H9 (cell line): ENCODE results near the gene TEDDM1. TPM values are rescaled to one million over a fixed set of nuclear protein-coding genes. Genes with fewer than 3 reads are reported as not detected.

Source experiments
- DNase-seq: peaks from one replicate; pipeline ENCODE4 v3.0.0-alpha.2; 2017
- H2AFZ ChIP-seq: one replicate; pipeline ENCODE4 v1.6.1; 2013; ENCODE audit warnings: mild to moderate bottlenecking, low read length, control low read depth, moderate library complexity
- H2AK5ac ChIP-seq: 2 replicates; pipeline ENCODE4 v1.6.1; 2013; ENCODE audit warnings: low read length, control low read depth, mixed read lengths; ENCODE audit not compliant: insufficient read length
- H2BK120ac ChIP-seq: one replicate; pipeline ENCODE4 v1.6.1; 2013; ENCODE audit warnings: low read depth, mild to moderate bottlenecking, low read length, control low read depth, inconsistent platforms; ENCODE audit not compliant: poor library complexity, severe bottlenecking
- H2BK12ac ChIP-seq: 2 replicates; pipeline ENCODE4 v1.6.1; 2013; ENCODE audit warnings: low read length, control low read depth, mixed read lengths, low read depth; ENCODE audit not compliant: insufficient read length
- H2BK15ac ChIP-seq: 2 replicates; pipeline ENCODE4 v1.6.1; 2013; ENCODE audit warnings: low read depth, low read length, control low read depth
- H2BK20ac ChIP-seq: one replicate; pipeline ENCODE4 v1.6.1; 2013; ENCODE audit warnings: low read depth, mild to moderate bottlenecking, low read length, control low read depth, inconsistent platforms; ENCODE audit not compliant: poor library complexity, severe bottlenecking
- H2BK5ac ChIP-seq: 2 replicates; pipeline ENCODE4 v1.6.1; 2013; ENCODE audit warnings: low read length, control low read depth, mixed read lengths; ENCODE audit not compliant: insufficient read length
- H3K14ac ChIP-seq: 2 replicates; pipeline ENCODE4 v1.6.1; 2013; ENCODE audit warnings: low read length, control low read depth; ENCODE audit not compliant: insufficient read depth
- H3K18ac ChIP-seq: 2 replicates; pipeline ENCODE4 v1.6.1; 2013; ENCODE audit warnings: low read depth, mild to moderate bottlenecking, mixed read lengths, low read length, control low read depth; ENCODE audit not compliant: insufficient read length
- H3K23ac ChIP-seq: 2 replicates; pipeline ENCODE4 v1.6.1; 2013; ENCODE audit warnings: low read length, control low read depth, mixed read lengths, low read depth; ENCODE audit not compliant: insufficient read length
- H3K23me2 ChIP-seq: 2 replicates; pipeline ENCODE4 v1.6.1; 2013; ENCODE audit warnings: low read depth, mild to moderate bottlenecking, mixed read lengths, low read length, control low read depth; ENCODE audit not compliant: insufficient read length, poor library complexity, severe bottlenecking
- H3K27ac ChIP-seq: 2 replicates; pipeline ENCODE4 v1.5.1; 2013; ENCODE audit warnings: low read length, control low read depth, mixed read lengths, low read depth; ENCODE audit not compliant: insufficient read length
- H3K27me3 ChIP-seq: 2 replicates; pipeline ENCODE4 v1.6.1; 2013; ENCODE audit warnings: low read length, control low read depth, inconsistent platforms; ENCODE audit not compliant: insufficient read depth
- H3K4ac ChIP-seq: 2 replicates; pipeline ENCODE4 v1.6.1; 2013; ENCODE audit warnings: low read depth, mild to moderate bottlenecking, control low read depth, inconsistent platforms, low read length, moderate library complexity
- H3K4me1 ChIP-seq: 2 replicates; pipeline ENCODE4 v1.6.1; 2013; ENCODE audit warnings: low read length, control low read depth, inconsistent platforms; ENCODE audit not compliant: insufficient read depth
- H3K4me2 ChIP-seq: 2 replicates; pipeline ENCODE4 v1.6.1; 2013; ENCODE audit warnings: low read length, control low read depth, mixed read lengths; ENCODE audit not compliant: insufficient read length, insufficient read depth
- H3K56ac ChIP-seq: 2 replicates; pipeline ENCODE4 v1.6.1; 2013; ENCODE audit warnings: low read depth, mild to moderate bottlenecking, mixed read lengths, low read length, control low read depth; ENCODE audit not compliant: insufficient read length
- H3K79me1 ChIP-seq: 2 replicates; pipeline ENCODE4 v1.6.1; 2013; ENCODE audit warnings: low read depth, mild to moderate bottlenecking, moderate library complexity, low read length, control low read depth, inconsistent platforms; ENCODE audit not compliant: insufficient read depth, poor library complexity, severe bottlenecking
- H3K79me2 ChIP-seq: 2 replicates; pipeline ENCODE4 v1.6.1; 2013; ENCODE audit warnings: low read length, control low read depth, inconsistent platforms; ENCODE audit not compliant: insufficient read depth
- H3K9ac ChIP-seq: 2 replicates; pipeline ENCODE4 v1.6.1; 2013; ENCODE audit warnings: low read length, control low read depth, mixed read lengths; ENCODE audit not compliant: insufficient read length; ENCODE audit errors: extremely low read depth
- H3K9me3 ChIP-seq: one replicate; pipeline ENCODE4 v1.6.1; 2013; ENCODE audit warnings: low read depth, low read length, inconsistent platforms; ENCODE audit not compliant: control insufficient read depth
- H3T11ph ChIP-seq: one replicate; pipeline ENCODE4 v1.6.1; 2013; ENCODE audit warnings: mild to moderate bottlenecking, low read length, control low read depth, inconsistent platforms
- H4K20me1 ChIP-seq: one replicate; pipeline ENCODE4 v1.6.1; 2013; ENCODE audit not compliant: control insufficient read depth, insufficient read length, insufficient read depth
- H4K5ac ChIP-seq: 2 replicates; pipeline ENCODE4 v1.6.1; 2013; ENCODE audit warnings: low read depth, mild to moderate bottlenecking, mixed read lengths, low read length, control low read depth; ENCODE audit not compliant: insufficient read length
- H4K8ac ChIP-seq: replicated peaks from 2 replicates; pipeline ENCODE4 v1.6.1; 2013; ENCODE audit warnings: low read length, control low read depth, mixed read lengths, low read depth; ENCODE audit not compliant: insufficient read length
- H4K91ac ChIP-seq: 2 replicates; pipeline ENCODE4 v1.6.1; 2013; ENCODE audit warnings: low read depth, mild to moderate bottlenecking, moderate library complexity, mixed read lengths, low read length, control low read depth; ENCODE audit not compliant: insufficient read length
- H3K27ac Mint-ChIP-seq, 3 experiments: 2 replicates in 2 of 3; 3 replicates in 1 of 3; pipeline ENCODE4 v1.8.0; 2020 to 2021; ENCODE audit warnings: mixed read lengths in 3 of 3, mild to moderate bottlenecking in 1 of 3, moderate library complexity in 1 of 3
- H3K27me3 Mint-ChIP-seq: 2 replicates; pipeline ENCODE4 v1.8.0; 2021; ENCODE audit warnings: low read depth, mild to moderate bottlenecking, moderate library complexity, mixed read lengths
- H3K36me3 Mint-ChIP-seq, 3 experiments: 2 replicates in 2 of 3; 3 replicates in 1 of 3; pipeline ENCODE4 v1.8.0; 2020 to 2021; ENCODE audit warnings: low read depth in 3 of 3, mixed read lengths in 3 of 3; ENCODE audit not compliant: insufficient read depth in 1 of 3
- H3K4me1 Mint-ChIP-seq, 2 experiments: 2 replicates each; pipeline ENCODE4 v1.8.0; 2020; ENCODE audit warnings: mixed read lengths in 2 of 2
- H3K4me3 Mint-ChIP-seq, 2 experiments: 2 replicates in 1 of 2; 3 replicates in 1 of 2; pipeline ENCODE4 v1.8.0; 2020 to 2021; ENCODE audit warnings: mild to moderate bottlenecking in 2 of 2, mixed read lengths in 2 of 2, moderate library complexity in 1 of 2
- H3K9me3 Mint-ChIP-seq, 2 experiments: 2 replicates in 1 of 2; 3 replicates in 1 of 2; pipeline ENCODE4 v1.8.0; 2020; ENCODE audit warnings: mild to moderate bottlenecking in 2 of 2, mixed read lengths in 2 of 2, moderate library complexity in 1 of 2
- WGBS: extraction: QIAGEN DNeasy Blood & Tissue Kit; methylation state at CpG from one replicate; pipeline ENCODE4 v1.1.7; 2013; ENCODE audit warnings: missing lambda C conversion rate, low lambda C conversion rate, mixed read lengths; ENCODE audit not compliant: insufficient read length; ENCODE audit errors: extremely low coverage; 5-methylcytosine and 5-hydroxymethylcytosine counted together
- total RNA-seq: library from RNA; stranded (reverse); gene quantifications from 2 replicates; pipeline ENCODE4 v1.2.1, GENCODE V29; 2021
- TF ChIP-seq, protein P1 (sequence below): fragments of 200-600 bp; sonication (generic); conservative IDR thresholded peaks from 3 replicates; pipeline ENCODE4 v1.8.0; 2021; ENCODE audit warnings: antibody characterized with exemption, mild to moderate bottlenecking

The TEDDM1 gene
- total RNA-seq, 1 experiment from 2014 or later, result not detected

DNA sequence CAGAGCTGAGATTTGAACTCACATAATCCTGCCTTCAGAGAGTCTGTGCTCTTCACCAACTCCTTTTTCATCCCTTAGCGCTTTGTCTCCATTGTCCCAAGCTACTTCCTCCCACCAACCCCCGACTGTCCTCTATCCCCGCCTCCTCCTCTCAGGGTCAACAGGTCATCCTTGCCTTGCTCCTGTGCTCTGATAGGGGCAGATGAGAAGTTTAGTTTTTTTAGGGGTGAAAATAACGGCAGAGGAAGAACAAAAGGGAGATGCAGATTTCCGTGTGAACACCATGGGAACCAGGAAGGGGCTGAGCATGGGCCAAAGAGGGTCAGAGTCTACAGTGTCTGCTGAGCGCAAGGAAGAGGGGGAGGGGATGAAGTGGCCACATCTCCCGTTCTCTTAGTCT lies 40.8 kb downstream of the TEDDM1 start:
- no peak overlapping the region for H2BK15ac ChIP-seq

More for the DNA sequence above, 40.8 kb downstream of the TEDDM1 start:
- Histone ChIP-seq H3K56ac (no peak overlapping the region), H3K23ac (no peak overlapping the region), H3K9me3 (no peaks in the 10 kb centered on the region), H3K79me2 (no peaks in the 10 kb centered on the region), H3K27me3 (no peaks in the 10 kb centered on the region), H3K27ac (no peak overlapping the region), H2AFZ (peak overlapping the region; percentile 54), H4K5ac (no peak overlapping the region), H3K18ac (no peak overlapping the region), H2BK120ac (no peak overlapping the region), H3K79me1 (no peaks in the 10 kb centered on the region), H2BK20ac (no peak overlapping the region), H3K4me1 (peaks cover 3% of the 10 kb centered on the region; the same call in 1 of the 2 replicates), H4K91ac (no peak overlapping the region), H3T11ph (no peak overlapping the region), H2BK5ac (no peak overlapping the region), H2AK5ac (no peak overlapping the region), H3K4ac (no peak overlapping the region), H2BK12ac (no peak overlapping the region), H3K4me2 (no peak overlapping the region), H3K14ac (no peak overlapping the region), H4K20me1 (no peaks in the 10 kb centered on the region), H3K9ac (no peak overlapping the region), H3K23me2 (no peaks in the 10 kb centered on the region), H4K8ac (no peak overlapping the region)
- peak; percentile 35 for DNase-seq
- Mint-ChIP-seq H3K4me1 (peaks cover 33 to 48% of the 10 kb centered on the region in 2 experiments), H3K4me3 (no peak overlapping the region), H3K27me3 (no peaks in the 10 kb centered on the region), H3K27ac (no peak overlapping the region; a peak in 2 of 7 replicates), H3K36me3 (no peaks in the 10 kb centered on the region), H3K9me3 (no peaks in the 10 kb centered on the region; a peak in 1 of 5 replicates)
- no CpG with 5 or more reads among the region's 7 CpGs for WGBS
- TF ChIP-seq, protein P1, sequence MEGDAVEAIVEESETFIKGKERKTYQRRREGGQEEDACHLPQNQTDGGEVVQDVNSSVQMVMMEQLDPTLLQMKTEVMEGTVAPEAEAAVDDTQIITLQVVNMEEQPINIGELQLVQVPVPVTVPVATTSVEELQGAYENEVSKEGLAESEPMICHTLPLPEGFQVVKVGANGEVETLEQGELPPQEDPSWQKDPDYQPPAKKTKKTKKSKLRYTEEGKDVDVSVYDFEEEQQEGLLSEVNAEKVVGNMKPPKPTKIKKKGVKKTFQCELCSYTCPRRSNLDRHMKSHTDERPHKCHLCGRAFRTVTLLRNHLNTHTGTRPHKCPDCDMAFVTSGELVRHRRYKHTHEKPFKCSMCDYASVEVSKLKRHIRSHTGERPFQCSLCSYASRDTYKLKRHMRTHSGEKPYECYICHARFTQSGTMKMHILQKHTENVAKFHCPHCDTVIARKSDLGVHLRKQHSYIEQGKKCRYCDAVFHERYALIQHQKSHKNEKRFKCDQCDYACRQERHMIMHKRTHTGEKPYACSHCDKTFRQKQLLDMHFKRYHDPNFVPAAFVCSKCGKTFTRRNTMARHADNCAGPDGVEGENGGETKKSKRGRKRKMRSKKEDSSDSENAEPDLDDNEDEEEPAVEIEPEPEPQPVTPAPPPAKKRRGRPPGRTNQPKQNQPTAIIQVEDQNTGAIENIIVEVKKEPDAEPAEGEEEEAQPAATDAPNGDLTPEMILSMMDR, result no peak
